Mucosa of descending colon (tissue), 3 donors: ENCODE results near the gene PHF21A. TPM values are rescaled to one million over a fixed set of nuclear protein-coding genes. Genes with fewer than 3 reads are reported as not detected.
"Not testable (repeated sequence)": the region's sequence is repeated elsewhere in the genome, so short reads cannot be mapped to it uniquely, and the experiment has no call there.

Source experiments
- ATAC-seq: fragments of 200-7000 bp; cut with Tn5 transposase; one replicate; pipeline ENCODE4 v1.9.1; 2020; ENCODE audit warnings: mild to moderate bottlenecking, moderate library complexity
- DNase-seq, 3 donors: peaks; one replicate each; pipeline ENCODE4 v3.0.0-alpha.2; 2020
- H3K36me3 ChIP-seq: fragments of 200-600 bp; one replicate; pipeline ENCODE4 v1.8.0; 2021; ENCODE audit warnings: low read depth, mild to moderate bottlenecking
- H3K4me1 ChIP-seq: fragments of 200-600 bp; one replicate; pipeline ENCODE4 v1.8.0; 2021; ENCODE audit warnings: low read depth, mild to moderate bottlenecking
- H3K4me3 ChIP-seq: fragments of 200-600 bp; one replicate; pipeline ENCODE4 v1.8.0; 2021; ENCODE audit warnings: mild to moderate bottlenecking
- H3K9me3 ChIP-seq: fragments of 200-600 bp; one replicate; pipeline ENCODE4 v1.8.0; 2021; ENCODE audit warnings: mild to moderate bottlenecking
- intact Hi-C, 2 donors: fragments of 100-400 bp; cut with DNase I in 1 of 2; cut with micrococcal nuclease in 1 of 2; formaldehyde crosslinking; loops; one replicate each; pipeline versions ENCODE4 v1.11.0 to v1.11.1; 2022; cut with DNase I, micrococcal nuclease
- total RNA-seq, 3 donors: library from RNA; stranded (reverse); fragmentation: NEBNext Ultra II Directional in 2 of 3; extraction: Animal tissue kit (Norgen Biotek cat#: 25700) in 2 of 3; gene quantifications; one replicate each; pipeline versions ENCODE4 v1.2.1 to v1.2.4, GENCODE V29; 2021 to 2023
- TF ChIP-seq, protein P1 (sequence below): fragments of 200-600 bp; IDR thresholded peaks from one replicate; pipeline ENCODE4 v1.8.0; 2022; ENCODE audit warnings: antibody characterized with exemption, mild to moderate bottlenecking
- donor health status: DM: no; HTN: no; CAD: no; lungs with moderate emphysema.
- donor health status: DM: no; HTN: no; CAD: no.
- donor health status: DM: no; HTN: yes; CAD: no.

Gene PHF21A
- total RNA-seq, 3 donors from 2014 or later, result 20.3 to 78.1 (median 23.3) TPM

DNA sequence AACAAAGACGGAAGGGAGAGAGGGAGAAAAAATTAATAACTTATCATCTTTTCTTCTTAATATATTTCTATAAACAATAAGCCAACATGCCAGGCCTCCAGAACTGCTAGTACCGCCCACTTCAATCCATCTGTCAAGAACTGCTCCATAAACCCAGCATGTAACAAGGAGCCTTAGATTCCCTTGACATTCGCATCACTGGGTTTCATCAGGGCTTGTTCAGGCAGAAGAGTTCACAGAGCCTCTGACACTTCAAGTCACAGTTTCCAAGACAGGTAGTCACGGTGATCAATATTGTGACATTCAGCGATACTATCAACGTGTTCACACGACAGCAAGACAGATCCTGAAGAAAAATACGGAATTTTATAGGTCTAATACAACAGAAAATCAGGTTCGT is 137.1 kb downstream of the PHF21A start:
- TF ChIP-seq, protein P1, sequence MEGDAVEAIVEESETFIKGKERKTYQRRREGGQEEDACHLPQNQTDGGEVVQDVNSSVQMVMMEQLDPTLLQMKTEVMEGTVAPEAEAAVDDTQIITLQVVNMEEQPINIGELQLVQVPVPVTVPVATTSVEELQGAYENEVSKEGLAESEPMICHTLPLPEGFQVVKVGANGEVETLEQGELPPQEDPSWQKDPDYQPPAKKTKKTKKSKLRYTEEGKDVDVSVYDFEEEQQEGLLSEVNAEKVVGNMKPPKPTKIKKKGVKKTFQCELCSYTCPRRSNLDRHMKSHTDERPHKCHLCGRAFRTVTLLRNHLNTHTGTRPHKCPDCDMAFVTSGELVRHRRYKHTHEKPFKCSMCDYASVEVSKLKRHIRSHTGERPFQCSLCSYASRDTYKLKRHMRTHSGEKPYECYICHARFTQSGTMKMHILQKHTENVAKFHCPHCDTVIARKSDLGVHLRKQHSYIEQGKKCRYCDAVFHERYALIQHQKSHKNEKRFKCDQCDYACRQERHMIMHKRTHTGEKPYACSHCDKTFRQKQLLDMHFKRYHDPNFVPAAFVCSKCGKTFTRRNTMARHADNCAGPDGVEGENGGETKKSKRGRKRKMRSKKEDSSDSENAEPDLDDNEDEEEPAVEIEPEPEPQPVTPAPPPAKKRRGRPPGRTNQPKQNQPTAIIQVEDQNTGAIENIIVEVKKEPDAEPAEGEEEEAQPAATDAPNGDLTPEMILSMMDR, result no peak
- H3K4me1 ChIP-seq, result no peaks in the 10 kb centered on the region
- no peaks in the 10 kb centered on the region for H3K36me3 ChIP-seq
- H3K4me3 ChIP-seq, result no peak overlapping the region
- intact Hi-C loops, result no loop called here
- H3K9me3 ChIP-seq, result no peaks in the 10 kb centered on the region
- DNase-seq (no peak), ATAC-seq (no peak)

DNA sequence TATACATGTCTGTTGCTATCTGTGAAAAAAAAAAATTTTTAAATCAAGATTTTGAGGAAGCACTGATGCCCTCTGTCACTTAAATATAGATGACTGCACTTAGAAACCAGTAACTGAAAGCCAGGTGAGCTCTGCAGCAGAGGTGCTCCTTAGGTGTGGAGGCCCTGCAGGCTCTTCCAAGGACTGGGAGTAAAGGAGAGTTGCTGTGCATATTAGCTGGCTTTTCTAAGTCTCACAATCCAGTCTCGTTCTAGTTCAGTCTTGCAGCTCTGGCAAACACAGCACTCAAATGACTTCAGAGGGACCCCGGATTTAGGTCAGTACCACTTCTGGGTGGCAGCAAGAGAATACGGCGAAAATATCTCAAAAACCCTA is 137.8 kb downstream of the PHF21A start:
- Histone ChIP-seq H3K36me3 (no peaks in the 10 kb centered on the region), H3K9me3 (no peaks in the 10 kb centered on the region), H3K4me1 (no peaks in the 10 kb centered on the region), H3K4me3 (no peak overlapping the region)
- TF ChIP-seq, protein P1, result no peak
- ATAC-seq (no peak), DNase-seq (no peak)
- intact Hi-C loops, result no loop called here

DNA sequence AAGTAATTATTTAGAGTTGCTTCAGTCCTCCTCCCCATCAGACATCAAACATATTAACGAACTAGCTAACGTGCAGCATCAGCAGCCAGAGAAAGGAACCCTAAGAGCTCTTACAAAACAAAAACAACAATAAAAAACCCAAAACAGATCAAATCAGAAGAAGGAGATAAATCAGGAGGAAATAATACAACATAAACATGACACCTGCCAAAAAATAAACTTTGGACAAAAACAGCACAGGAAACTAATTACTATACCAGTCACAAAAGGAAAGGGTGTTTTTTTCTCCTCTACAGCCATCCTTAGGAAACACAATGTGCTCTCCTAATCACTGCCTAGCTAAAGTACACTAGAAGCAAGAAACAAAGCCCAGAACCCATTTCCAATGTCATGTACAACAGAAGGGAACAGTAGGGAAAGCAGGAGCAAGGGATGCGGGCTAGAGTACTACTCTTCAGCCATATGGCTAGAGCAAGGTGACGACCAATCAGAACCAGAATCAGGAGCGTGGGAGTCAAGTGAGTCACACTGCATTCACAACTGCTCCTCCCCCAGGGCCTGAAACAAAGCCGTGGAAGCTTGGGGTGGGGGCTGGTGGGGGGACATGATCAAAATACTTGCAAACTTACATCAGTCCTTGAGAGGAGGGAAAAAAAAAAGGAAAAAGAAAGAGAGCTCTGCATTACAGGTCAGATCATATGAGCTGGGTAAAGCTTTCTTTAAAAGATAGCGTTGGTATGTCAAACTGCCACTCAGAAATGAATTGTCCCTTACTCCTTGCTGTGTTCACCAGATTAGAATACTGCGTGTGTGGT is 138.4 kb downstream of the PHF21A start:
- TF ChIP-seq, protein P1, result no peak
- no peak overlapping the region for H3K4me3 ChIP-seq
- no peaks in the 10 kb centered on the region for H3K36me3 ChIP-seq
- ATAC-seq (peak; percentile 20), DNase-seq (no peak)
- no peaks in the 10 kb centered on the region for H3K4me1 ChIP-seq
- intact Hi-C loops, result no loop called here
- H3K9me3 ChIP-seq, result no peaks in the 10 kb centered on the region

DNA sequence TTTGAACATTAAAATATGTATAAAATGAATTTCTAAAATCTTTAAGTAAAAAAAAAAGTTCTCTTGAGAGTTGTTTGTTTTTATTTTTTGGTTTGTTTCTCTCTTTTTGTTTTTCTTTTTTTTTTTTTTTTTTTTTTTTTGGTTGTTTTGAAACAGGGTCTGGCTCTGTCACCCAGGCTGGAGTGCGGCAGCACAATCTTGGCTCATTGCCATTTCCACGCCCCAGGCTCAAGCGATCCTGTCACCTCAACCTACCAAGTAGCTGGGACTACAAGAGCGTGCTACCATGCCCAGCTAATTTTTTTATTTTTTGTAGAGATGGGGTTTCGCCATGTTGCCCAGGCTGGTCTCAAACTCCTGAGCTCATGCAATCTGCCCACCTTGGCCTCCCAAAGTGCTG is 139.4 kb downstream of the PHF21A start:
- H3K9me3 ChIP-seq, H3K36me3 ChIP-seq, intact Hi-C loops, H3K4me1 ChIP-seq, H3K4me3 ChIP-seq, ATAC-seq: not testable (repeated sequence)
- peak in 1 of 3 donors; percentile 21 for DNase-seq

DNA sequence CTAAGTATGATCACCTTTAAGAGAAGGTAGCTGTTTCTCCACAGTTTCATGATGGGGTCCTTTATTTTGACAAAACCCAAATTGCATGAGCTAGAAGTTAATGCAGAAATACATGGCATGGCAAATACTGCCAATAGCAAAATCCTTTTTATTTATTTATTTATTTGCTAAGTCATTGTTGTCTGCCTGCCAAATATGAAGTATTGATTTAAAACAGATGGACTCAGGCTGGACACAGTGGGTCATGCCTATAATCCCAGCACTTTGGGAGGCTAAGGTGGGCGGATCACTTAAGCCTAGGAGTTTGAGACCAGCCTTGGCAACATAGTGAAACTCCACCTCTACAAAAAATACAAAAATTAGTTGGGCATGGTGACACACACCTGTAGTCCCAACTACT is 146.4 kb downstream of the PHF21A start:
- Histone ChIP-seq H3K4me1 (no peaks in the 10 kb centered on the region), H3K4me3 (no peak overlapping the region), H3K9me3 (no peaks in the 10 kb centered on the region), H3K36me3 (no peaks in the 10 kb centered on the region)
- DNase-seq (no peak), ATAC-seq (no peak)
- TF ChIP-seq, protein P1, result no peak
- intact Hi-C loops, result no loop called here

DNA sequence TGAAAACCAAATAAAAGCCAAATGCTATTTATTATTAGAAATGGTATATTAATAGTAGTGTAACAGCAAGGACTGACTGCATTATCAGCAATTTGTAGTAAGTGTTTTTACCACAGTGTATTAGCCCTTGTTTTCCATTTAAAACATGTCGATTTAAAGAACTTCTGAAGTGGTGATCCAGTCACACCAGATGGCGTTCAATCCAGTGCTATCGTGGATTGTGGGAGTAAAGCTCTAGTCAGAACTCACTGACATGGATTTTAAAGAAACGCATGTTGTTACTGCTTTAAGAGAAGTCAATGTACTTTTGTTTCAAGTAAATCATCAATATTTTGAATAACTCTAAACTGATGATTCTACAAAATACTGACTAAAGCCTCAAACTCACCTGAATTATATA is 147.7 kb downstream of the PHF21A start:
- DNase-seq (no peak), ATAC-seq (no peak)
- H3K4me3 ChIP-seq, result no peak overlapping the region
- intact Hi-C loops, result no loop called here
- TF ChIP-seq, protein P1, result no peak
- no peaks in the 10 kb centered on the region for H3K36me3 ChIP-seq
- no peaks in the 10 kb centered on the region for H3K9me3 ChIP-seq
- H3K4me1 ChIP-seq, result no peaks in the 10 kb centered on the region
